ENCODE measurements around the gene DYNC1I2. TPM values are rescaled to one million over a fixed set of nuclear protein-coding genes. Genes with fewer than 3 reads are reported as not detected.

Gene DYNC1I2
- total RNA-seq, 1 experiment from 2014 or later = 62.9 TPM

- ChIA-PET CTCF (no interaction called here), POLR2A (no interaction called here)
- Histone ChIP-seq H3K4me3 (ENCODE audit: low read depth, low read length) (no peak overlapping the region), H3K4me1 (no peaks in the 10 kb centered on the region), H3K9me3 (no peaks in the 10 kb centered on the region), H3K27me3 (replicated peaks; ENCODE audit: control insufficient read depth, insufficient read depth, low read length) (no peaks in the 10 kb centered on the region), H3K36me3 (ENCODE audit: control insufficient read depth, insufficient read depth, low read length) (peaks cover 4% of the 10 kb centered on the region; the same call in 1 of the 2 replicates)
- Mint-ChIP-seq H3K27me3 (ENCODE audit: insufficient read depth, unreplicated experiment) (no peaks in the 10 kb centered on the region), H3K9me3 (ENCODE audit: unreplicated experiment) (no peaks in the 10 kb centered on the region), H3K4me3 (ENCODE audit: unreplicated experiment) (no peak overlapping the region), H3K27ac (ENCODE audit: unreplicated experiment) (no peak overlapping the region), H3K4me1 (ENCODE audit: low read depth, unreplicated experiment) (peaks cover 6% of the 10 kb centered on the region), H3K36me3 (ENCODE audit: insufficient read depth, unreplicated experiment) (peaks cover 48% of the 10 kb centered on the region)
- intact Hi-C loops (cut with micrococcal nuclease; ENCODE audit: unreplicated experiment) = no loop called here
- TF ChIP-seq CTCF (IDR thresholded peaks at IDR 0.05; ENCODE audit: insufficient read depth in 1 of 2, low read depth in 1 of 2, low read length in 1 of 2, severe bottlenecking in 1 of 2, unreplicated experiment in 1 of 2) = no peak
- BruUV-seq (replicated peaks) = no TSS peak
- DNase-seq = no peak
These were observed 39.7 kb downstream of the DYNC1I2 start for GRCh38 chr2:171726847-171727450.

- H3K36me3 Mint-ChIP-seq (ENCODE audit: insufficient read depth, unreplicated experiment) = peaks cover 56% of the 10 kb centered on the region
These were observed 42.0 kb downstream of the DYNC1I2 start for GRCh38 chr2:171728989-171729951.

More at GRCh38 chr2:171728989-171729951, 42.0 kb downstream of the DYNC1I2 start:
- H3K4me1 ChIP-seq = no peaks in the 10 kb centered on the region
- H3K27me3 ChIP-seq (replicated peaks; ENCODE audit: control insufficient read depth, insufficient read depth, low read length) = no peaks in the 10 kb centered on the region
- no TSS peak for BruUV-seq (replicated peaks)
- Mint-ChIP-seq H3K9me3 (ENCODE audit: unreplicated experiment) (no peaks in the 10 kb centered on the region), H3K27ac (ENCODE audit: unreplicated experiment) (no peak overlapping the region), H3K4me1 (ENCODE audit: low read depth, unreplicated experiment) (peaks cover 2% of the 10 kb centered on the region), H3K4me3 (ENCODE audit: unreplicated experiment) (no peak overlapping the region), H3K27me3 (ENCODE audit: insufficient read depth, unreplicated experiment) (no peaks in the 10 kb centered on the region)
- intact Hi-C loops (cut with micrococcal nuclease; ENCODE audit: unreplicated experiment) = no loop called here
- no peak for TF ChIP-seq CTCF (IDR thresholded peaks at IDR 0.05; ENCODE audit: insufficient read depth in 1 of 2, low read depth in 1 of 2, low read length in 1 of 2, severe bottlenecking in 1 of 2, unreplicated experiment in 1 of 2)
- ChIA-PET POLR2A (no interaction called here), CTCF (no interaction called here)
- DNase-seq = no peak
- H3K4me3 ChIP-seq (ENCODE audit: low read depth, low read length) = no peak overlapping the region
- H3K9me3 ChIP-seq = no peaks in the 10 kb centered on the region
- H3K36me3 ChIP-seq (ENCODE audit: control insufficient read depth, insufficient read depth, low read length) = peaks cover 4% of the 10 kb centered on the region; the same call in 1 of the 2 replicates

Measured in Caco-2 (cell line).